ENCODE results near the gene MBNL2.

Gene MBNL2

DNA sequence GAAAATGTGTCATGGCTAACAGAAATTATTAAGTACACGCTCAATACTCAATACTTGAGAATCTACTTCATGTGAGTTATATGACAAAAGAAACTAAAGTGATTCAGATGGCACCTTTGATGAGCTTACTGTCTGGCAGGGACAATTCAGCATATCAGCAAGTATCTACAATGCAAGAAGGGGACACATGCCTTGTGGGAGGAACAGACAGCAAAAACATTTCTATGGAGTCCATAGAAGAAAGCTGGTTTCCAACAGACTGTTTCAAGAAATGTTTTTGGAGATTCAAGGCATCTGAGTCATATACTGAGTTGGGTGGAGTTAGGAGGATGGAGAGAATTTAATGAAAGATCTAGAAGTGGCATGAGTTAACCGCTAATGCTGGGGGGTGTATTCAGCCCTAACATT, 54.7 kb downstream of the MBNL2 start:
- DNase-seq: no peak

DNA sequence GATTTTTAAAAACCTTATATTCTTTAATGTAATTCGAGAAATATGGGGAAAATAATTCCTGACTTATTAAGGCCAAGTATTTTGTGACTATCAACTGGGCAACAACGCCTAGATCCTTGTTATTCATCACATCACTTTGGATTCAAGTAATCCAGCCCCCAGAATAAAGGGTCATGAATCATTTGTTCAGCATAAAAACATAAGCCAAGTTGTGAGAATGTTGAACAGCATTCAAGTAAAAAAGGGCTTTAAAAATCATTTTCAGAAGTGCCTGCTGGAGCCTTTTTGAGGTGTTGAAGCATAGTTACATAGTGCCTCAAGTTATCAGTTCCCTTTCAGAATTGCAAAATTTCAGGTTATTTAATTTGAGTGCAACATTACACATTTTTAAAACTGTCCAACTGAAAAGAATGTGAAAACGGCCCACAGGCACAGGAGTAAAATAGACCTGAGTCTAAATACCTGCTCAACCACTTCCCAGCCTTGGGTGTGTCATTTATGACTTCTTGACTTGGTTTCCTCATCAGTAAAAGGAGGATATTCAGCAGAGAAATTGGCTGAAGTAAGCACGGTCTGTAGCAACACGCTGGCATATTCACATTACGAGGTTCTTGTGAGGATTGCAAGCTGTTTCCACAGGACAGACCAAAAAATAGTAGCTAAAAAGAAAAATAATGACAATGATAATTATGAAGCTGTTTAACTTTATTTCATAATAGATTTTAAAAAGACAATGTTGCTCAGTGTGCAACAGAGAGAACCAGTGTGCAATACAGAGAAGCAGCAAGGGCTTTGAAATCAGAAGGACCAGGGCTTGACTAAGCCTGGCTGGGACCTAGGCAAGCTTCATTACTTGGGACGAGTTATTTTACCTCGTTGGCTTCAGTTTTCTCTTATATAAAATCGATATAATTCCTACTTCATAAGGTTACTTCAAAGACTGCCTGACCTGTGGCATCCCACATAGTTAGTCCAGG, 56.6 kb downstream of the MBNL2 start:
- no peak for DNase-seq

DNA sequence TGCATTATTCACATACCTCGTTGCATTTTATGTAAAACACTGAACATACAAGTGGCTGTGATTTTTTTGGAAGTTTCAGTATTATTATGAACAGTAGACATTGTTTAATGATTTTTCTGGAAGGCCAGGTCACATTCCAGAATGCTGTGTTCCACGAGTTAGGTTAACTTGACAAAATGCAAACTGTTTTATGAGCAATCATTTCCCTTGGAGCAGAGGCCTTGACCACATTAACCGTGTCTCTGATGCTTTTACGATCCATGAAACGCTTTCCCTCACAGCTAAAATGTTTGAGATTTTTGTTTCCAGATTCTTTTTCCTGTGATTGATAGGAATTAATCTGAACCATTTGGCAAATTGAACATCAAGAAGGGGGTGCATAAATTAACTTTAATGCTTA, 57.8 kb downstream of the MBNL2 start:
- DNase-seq: no peak

DNA sequence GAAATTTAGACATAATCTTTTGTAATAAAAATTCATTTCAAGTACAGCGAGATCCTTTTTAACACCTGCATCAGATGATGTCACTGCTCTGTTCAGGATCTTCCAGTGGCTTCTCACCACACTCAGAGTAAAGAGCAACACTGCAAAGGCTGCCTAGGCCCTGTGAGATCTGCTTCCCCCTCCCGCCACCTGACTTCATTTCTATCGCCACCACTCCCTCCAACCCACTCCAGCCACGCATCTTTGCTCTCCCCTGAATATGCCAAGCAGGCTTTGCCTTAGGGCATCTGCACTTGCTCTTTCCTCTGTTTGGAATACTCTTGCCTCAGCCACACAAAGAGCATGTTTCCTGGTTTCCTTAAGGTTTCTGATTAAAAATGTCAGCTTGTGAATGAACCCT, 58.3 kb downstream of the MBNL2 start:
- no peak for DNase-seq

DNA sequence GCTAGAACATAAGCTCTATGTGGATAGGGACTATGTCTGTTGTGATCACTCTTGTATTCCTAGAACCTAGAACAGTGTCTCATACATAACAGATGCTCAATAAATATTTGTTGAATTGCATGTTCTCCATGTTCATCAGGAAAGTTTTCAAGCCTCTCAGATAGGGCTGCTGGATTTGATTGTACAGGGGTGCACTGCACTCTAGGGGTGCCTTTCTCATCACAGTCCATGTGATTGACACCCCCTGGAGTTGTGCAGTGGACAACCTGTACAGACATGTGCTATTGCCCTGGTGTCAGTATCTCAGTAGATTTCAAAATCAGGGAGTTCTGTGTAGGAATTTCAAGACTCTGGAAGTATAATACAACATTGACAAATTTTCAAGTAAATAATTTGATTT, 58.9 kb downstream of the MBNL2 start:
- no peak for DNase-seq

DNA sequence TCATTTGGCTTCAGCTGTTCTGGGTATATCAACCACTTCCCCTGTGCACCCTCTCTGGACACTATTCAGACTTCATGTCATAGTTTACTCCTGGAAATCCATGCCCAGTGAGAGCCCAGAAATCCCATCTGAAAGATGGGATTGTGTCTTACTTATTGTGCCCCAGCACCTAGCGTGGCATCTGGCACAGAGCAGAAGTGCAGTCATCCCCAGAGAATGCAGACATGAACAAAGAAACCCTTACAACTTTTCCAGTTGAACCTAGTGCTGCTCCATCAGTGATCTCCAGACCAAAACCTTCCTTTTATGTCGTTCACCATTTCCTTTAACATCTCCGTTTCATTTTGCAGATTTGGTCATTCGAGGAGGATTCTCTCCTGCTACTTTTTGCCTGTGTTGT, 60.6 kb downstream of the MBNL2 start:
- DNase-seq: no peak

DNA sequence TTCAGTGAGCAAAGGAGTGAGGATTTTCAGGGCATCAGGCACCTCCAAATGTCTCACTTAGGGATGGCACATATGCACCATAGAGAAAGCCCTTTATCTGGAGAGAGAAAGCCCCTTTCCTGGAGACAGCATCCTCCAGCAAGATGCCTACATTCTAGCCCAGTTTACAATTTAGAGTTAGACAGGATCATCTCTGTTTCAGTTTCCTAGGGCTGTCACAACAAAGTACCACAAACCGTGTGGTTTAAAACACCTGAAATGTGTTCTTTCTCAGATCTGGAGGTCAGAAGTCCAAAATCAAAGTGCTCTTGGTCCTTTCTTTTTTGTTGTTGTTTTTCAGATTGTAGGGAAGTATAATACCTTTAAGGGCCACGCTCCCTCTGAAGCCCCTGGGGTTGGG, 61.8 kb downstream of the MBNL2 start:
- no peak for DNase-seq

DNA sequence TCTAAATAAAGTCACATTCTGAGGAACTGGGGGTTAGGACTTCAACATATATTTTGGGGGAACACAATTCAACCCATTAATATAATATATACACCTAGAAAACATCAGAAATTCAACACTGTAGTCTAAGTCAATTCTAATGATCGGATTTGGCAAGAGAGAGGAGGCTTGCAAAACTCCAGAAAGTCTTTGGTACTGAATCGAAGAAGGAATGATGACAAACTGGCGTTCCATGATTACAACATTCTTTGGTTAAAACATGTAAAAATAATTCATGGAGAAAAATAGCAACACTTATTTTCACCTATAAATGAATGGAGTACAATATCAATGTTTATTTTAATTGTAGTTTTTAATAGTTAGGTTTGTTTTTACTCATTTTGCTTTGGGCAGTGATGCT, 62.4 kb downstream of the MBNL2 start:
- DNase-seq: no peak

DNA sequence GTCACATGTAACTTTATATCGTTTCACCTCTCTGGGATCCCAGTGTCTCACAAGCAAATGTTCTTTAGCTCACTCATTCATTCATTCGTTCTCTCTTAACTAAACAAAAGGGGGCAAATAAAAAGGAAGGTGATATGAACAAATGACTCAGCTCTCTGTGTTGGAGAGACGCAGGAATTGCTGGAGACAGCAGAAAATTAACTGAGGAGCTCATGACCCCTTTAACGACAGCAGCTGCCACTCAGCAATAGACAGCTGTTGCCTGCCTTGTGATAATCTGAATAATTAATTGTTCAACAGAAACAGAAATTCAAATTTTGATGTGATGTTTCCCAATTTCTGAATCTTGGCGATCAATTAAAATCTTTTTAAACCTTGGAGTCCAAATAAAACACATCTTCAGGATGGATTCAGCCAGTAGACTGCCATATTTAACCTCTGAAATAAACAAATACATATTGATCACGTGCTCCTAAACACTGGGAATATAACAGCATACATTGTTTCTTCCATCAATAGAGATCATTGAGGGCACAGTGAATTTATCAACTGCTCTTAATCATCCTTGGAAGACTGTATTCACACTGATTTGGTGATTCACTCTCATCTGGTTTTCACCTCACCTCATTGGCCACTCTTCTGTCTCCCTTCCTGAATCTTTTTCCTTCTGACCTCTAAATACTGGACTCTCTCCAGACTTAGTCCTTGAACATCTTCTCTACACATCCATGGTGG, 63.3 kb downstream of the MBNL2 start:
- DNase-seq: no peak

DNA sequence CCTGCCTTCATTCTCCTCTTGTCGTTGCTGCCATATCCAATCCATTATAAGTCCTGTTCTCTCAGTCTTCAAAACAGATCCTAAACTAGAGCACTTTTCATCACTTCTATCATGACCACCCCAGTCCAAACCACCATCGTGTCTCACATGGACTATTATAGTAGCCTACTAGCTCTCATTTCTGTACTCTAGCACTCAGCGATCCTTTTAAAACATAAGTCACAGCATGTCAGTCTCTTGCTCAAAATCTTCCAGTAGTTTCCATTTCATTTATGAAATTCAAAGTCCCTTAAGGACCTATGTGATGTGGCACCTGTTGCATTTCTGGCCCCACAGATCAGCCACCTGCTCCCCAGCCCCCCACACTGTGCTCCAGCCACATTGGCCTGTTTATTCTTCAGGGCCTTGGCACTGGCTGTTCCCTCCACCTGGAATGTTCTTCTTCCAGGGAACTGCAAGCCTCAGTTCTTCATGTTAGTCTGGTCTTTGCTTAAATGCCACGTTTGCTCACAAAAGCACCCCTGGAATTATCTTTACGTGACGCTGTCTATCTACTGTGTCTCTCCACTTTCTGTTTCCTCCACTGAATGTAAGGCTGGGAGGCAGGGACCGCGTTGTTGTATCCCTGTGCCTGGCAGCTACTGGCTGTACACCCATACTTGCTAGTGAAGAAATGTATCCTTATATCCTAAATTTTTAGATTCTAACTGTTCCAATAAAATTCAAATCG, 64.3 kb downstream of the MBNL2 start:
- no peak for DNase-seq

DNA sequence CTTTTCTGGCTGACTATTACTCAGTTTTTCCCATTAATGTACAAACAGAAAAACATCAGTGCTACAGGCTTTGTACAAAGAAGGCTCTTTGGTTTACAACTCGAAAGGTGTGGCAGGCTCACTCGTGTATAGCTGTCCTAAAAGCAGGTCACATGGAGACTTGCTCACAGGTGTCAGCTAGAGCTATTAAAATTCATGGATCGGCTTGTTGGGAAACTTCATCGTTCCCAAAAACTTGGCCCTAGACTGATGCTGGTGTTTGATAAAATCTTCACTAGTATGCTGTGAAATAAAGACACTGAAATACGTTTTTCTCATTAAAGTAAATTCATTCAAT, 64.9 kb downstream of the MBNL2 start:
- DNase-seq: no peak

DNA sequence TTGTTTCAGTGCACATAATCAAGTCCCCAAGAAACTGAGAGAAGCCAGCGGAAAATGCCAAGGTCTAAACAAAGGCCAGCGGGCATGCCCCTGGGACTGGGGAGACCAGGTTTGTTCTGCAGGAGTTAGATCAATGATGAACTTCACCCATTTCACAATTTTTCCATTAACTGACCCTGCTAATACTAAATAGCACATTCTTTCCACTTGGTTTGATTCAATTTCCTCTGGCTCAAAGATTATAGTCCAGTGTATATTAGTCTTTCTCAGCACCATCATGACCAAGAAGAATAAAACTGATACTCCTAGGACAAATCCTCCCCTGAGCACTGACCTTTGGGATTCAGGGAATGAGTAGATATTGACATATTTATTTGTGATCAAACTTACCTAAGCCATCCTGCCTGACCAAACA, 66.4 kb downstream of the MBNL2 start:
- no peak for DNase-seq

DNA sequence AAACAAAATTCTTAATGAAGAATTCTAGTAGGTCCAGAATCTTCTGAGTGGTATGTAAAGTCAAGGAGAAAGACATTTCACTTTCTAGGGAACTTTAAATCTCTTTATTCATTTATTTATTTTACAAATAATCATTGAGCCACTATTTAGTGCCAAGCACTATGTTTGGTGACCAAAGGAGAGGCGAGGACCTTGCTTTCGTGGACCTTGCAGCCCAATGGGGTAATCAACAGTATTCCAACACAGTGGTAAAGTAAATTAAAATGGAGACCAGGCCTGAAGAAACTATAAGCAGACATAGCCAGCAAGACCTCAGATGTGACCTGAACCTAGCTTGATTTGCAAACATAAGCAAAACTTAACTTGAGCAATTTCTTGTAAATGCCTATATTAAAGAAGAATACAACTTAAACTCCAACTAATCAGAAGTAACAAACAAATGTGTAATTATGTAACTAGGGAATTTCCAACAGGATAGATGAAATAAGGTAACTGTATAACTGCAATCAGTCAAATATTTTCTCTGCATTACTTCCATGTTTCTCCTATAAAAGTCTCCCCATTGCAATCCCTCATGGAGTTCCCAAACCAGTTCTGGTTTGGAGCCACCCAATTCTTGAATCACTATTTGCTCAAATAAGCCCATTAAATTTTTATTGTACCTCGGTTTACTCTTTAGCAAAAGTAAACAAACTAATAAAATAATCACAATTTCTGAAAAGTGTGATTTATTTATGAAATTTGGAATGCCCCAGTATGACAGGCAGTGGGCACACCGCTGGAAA, 67.6 kb downstream of the MBNL2 start:
- DNase-seq: no peak

DNA sequence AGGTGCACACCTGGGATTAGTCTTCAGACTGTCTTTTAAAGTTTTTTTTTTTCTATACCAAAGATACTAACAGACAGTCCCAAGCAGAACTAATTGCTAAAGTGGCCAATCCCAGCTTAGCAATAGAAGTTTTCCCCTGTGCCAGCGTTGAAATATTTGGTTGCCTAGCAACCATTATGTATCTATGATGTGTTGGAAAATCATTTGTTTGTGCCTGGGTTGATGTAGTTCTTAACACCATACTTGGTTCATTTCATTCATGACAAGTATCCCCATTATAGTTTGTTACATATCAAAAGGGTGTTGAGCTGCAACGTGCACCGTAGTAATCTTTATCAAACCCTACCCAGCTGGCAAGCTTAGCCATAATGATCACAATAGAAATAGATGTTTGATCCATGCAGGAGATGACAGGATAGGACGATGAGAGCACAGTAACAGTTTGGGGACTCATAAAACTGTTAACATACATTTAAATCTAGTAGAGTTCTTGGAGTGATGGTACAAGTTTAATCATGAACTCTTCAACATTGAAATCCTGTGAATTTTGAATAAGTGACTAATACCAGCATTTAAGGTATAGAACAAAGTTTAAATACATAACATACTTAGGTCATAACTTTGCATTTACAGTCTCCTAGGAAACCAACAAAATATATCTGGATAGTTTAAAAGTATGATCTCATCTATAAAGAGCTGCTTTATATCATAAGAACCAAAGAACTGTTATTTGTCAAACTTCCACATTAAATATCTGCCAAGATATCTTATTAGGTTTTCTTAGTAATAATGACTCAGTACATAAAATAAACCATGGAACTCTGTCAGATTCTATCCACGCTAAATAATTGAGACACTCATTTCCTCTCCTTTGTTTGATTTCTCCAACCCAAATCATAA, 73.4 kb downstream of the MBNL2 start:
- DNase-seq: peak; percentile 35

DNA sequence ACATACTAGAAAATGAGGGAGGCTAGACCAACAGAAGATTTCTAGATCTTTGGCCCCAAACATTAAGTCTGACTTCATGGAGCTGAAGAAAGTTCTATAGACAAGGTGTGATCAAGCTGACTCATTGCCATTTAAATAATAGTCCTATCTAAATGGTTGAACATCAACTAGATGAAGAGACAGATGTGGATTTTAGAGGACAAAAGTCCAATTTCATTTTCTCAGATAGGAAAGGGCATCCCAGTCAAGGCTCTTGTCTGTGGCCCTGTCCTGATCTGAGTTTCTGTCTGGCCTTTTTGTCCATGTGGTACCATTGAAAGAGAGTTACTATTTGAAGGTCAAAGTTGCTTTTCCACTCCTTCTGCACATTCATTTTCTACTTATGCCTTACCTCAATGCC, 74.6 kb downstream of the MBNL2 start:
- DNase-seq: no peak

DNA sequence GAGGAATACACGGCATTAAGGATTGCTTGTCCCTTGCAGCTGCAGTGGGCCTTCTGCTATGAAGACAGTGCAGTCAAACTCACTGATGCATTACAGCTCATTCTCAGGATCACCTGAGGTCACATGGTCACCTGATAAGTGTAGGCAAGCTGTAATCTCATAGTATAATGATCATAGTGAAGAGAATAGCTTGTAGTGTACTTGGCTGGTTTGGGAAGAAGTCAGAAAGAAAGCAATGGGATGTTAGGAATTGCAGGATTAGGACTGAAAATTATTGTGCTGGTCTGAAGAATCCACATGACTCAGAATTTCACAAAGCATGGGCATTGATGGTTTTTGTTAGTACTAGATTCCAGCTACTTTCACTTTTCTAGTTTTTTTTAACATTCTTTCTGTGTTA, 76.7 kb downstream of the MBNL2 start:
- no peak for DNase-seq

DNA sequence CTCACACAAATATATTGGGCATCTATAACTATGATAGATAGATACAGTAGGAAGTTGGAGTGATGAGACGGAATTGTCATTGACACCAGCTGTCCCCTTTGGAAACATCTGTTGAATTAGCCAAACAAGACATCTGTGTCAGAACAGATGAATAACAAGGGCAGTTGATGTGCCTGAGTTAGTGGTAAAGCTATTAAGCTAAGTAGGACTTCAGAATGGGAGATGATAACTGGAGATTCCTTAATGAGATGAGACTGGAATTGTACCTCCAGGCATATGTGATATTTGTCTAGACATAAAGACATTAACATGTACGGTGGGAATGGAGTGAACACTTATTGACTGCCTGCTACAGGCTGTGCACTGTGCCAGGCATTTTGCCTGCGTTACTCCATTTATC, 78.7 kb downstream of the MBNL2 start:
- no peak for DNase-seq

DNA sequence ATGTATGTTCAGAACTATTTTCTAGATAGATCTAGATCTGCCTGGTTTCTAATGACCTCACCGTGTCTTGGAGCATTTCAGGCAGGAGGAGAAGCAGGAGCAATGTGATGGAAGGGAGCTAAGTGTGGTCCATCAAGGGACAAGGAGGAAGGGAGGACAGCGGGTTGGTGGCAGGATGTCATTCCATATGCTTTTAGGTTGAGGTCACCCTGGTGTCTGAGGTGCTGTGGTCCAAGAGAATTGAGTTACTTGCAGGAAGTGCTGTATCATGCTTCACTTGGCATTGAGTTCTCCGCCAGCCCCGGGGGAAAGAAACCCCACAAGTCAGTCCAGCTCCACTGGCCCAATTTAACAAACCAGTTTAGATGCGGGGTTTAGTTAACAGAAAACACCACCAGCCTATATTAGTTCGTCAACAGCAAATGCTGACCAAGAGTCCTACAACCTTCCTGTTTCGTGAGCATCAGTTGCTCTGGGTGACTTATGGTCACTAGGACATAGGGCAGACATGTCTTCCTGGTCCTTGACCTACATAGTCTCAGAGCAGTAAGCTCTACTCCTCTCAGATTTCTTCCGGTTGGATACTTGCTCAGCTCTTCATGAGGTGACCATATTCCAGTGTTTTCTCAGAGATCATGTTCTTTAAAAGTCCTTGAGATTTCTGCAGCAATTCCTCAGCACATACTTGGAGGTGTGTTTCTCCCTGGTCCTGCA, 79.4 kb downstream of the MBNL2 start:
- DNase-seq: no peak

DNA sequence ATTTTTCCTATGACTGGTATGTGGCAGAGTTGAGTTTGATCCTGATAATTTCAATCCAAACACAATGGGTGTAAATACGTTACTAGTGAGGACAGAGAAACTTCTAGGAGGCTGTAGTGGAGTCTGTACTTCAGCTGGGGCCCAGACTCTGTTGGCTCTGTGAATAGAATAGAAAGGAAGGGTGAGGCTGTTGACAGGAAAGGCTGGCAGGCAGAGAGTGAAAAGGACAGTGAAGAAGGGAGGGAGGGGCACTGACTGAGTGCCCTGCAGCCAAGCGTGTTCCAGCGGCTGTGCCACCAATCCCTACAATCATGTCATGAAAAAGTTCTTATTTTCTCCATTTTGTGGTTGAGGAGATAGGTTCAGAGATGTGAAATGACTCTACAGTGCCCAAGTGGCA, 80.5 kb downstream of the MBNL2 start:
- no peak for DNase-seq

DNA sequence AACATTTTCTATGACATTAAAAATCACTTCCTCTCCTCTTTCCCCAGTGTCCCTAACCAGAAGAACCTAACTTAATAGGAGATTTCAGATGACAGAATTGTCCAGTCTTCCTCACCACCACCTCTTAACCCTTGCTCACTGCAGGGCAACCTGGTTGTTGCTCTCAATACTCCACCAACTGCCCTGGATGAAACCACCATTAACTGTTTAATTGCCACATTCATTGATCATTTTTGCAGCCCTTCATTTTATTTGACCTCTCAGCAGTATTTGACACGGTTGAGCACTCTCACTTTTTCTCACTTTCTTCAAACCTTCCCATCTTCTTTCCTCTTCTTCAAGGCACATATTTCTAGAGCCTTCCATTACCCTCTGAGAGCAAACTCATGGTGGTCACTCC, 84.0 kb downstream of the MBNL2 start:
- DNase-seq: no peak

DNA sequence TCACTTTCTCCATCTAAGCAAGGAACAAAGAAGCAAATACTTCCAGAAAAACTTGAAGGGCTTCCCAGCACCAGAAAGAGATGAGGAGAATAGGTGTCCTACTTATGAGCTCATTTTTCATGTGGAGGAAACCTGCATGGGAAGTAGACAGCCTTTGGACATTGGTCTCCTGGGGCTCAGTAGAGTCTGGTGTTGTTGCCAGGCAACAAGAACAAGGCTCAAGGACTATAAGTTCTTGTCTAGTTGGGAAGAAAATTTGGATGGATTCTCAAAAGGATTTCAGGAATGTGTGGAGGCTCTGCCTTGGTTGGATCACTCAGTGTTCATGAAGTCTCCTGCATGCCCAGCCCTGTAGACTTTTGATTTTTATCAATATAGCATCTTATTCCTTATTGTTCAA, 84.5 kb downstream of the MBNL2 start:
- no peak for DNase-seq
